Activated naive CD8-positive, alpha-beta T cell treated with anti-CD3 and anti-CD28 coated beads for 36 hours (primary cell): ENCODE results near the gene MACF1. TPM values are rescaled to one million over a fixed set of nuclear protein-coding genes. Genes with fewer than 3 reads are reported as not detected.
"Not testable (repeated sequence)": the region's sequence is repeated elsewhere in the genome, so short reads cannot be mapped to it uniquely, and the experiment has no call there.

Source experiments
- DNase-seq: peaks from one replicate; pipeline ENCODE4 v3.0.0; 2021
- H3K27ac Mint-ChIP-seq: one replicate; pipeline ENCODE4 v1.8.0; 2022; ENCODE audit warnings: mild to moderate bottlenecking, moderate library complexity, mixed read lengths
- H3K27me3 Mint-ChIP-seq: one replicate; pipeline ENCODE4 v1.8.0; 2022; ENCODE audit warnings: mild to moderate bottlenecking, mixed read lengths
- H3K36me3 Mint-ChIP-seq: one replicate; pipeline ENCODE4 v1.8.0; 2021; ENCODE audit warnings: mild to moderate bottlenecking, mixed read lengths
- H3K4me1 Mint-ChIP-seq: one replicate; pipeline ENCODE4 v1.8.0; 2021; ENCODE audit warnings: mixed read lengths
- H3K4me3 Mint-ChIP-seq: one replicate; pipeline ENCODE4 v1.8.0; 2022; ENCODE audit warnings: mild to moderate bottlenecking, moderate library complexity, mixed read lengths
- H3K9me3 Mint-ChIP-seq: one replicate; pipeline ENCODE4 v1.8.0; 2022; ENCODE audit warnings: mixed read lengths
- total RNA-seq, 2 experiments: library from RNA; stranded (reverse); gene quantifications; one replicate each; pipeline ENCODE4 v1.2.3, GENCODE V29; 2021

The MACF1 gene
- total RNA-seq, 2 experiments from 2014 or later = 114 to 130 TPM

GRCh38 chr1:39527190-39527579 is 322.7 kb downstream of the MACF1 start:
- H3K9me3 Mint-ChIP-seq, H3K27me3 Mint-ChIP-seq, H3K36me3 Mint-ChIP-seq, H3K4me1 Mint-ChIP-seq, DNase-seq, H3K27ac Mint-ChIP-seq, H3K4me3 Mint-ChIP-seq: not testable (repeated sequence)

GRCh38 chr1:39528082-39528481 is 323.6 kb downstream of the MACF1 start:
- no peak overlapping the region for H3K4me3 Mint-ChIP-seq
- no peak for DNase-seq
- H3K27ac Mint-ChIP-seq = no peak overlapping the region
- H3K4me1 Mint-ChIP-seq = peaks cover 8% of the 10 kb centered on the region
- no peaks in the 10 kb centered on the region for H3K27me3 Mint-ChIP-seq
- H3K36me3 Mint-ChIP-seq = peaks cover 6% of the 10 kb centered on the region
- no peaks in the 10 kb centered on the region for H3K9me3 Mint-ChIP-seq

GRCh38 chr1:39529901-39530535 is 325.5 kb downstream of the MACF1 start:
- Mint-ChIP-seq H3K9me3 (no peaks in the 10 kb centered on the region), H3K4me3 (no peak overlapping the region), H3K27me3 (no peaks in the 10 kb centered on the region), H3K4me1 (peaks cover 8% of the 10 kb centered on the region), H3K27ac (no peak overlapping the region), H3K36me3 (peaks cover 8% of the 10 kb centered on the region)
- no peak for DNase-seq

- Mint-ChIP-seq H3K27me3 (no peaks in the 10 kb centered on the region), H3K9me3 (no peaks in the 10 kb centered on the region), H3K4me3 (no peak overlapping the region), H3K36me3 (peaks cover 14% of the 10 kb centered on the region), H3K27ac (no peak overlapping the region), H3K4me1 (no peaks in the 10 kb centered on the region)
- DNase-seq = no peak
These were observed 327.0 kb downstream of the MACF1 start for GRCh38 chr1:39531526-39531925.

- H3K27me3 Mint-ChIP-seq = no peaks in the 10 kb centered on the region
- H3K9me3 Mint-ChIP-seq = no peaks in the 10 kb centered on the region
- H3K36me3 Mint-ChIP-seq = peaks cover 16% of the 10 kb centered on the region
- H3K4me1 Mint-ChIP-seq = no peaks in the 10 kb centered on the region
- no peak overlapping the region for H3K27ac Mint-ChIP-seq
- H3K4me3 Mint-ChIP-seq = no peak overlapping the region
- DNase-seq = no peak
These were observed 328.9 kb downstream of the MACF1 start for GRCh38 chr1:39533442-39533841.

Other genes with a start within 250 kb of the MACF1 start
- 10 to 100 TPM; 68.2 to 70.7 TPM for gene AKIRIN1, start 213.4 kb upstream of the MACF1 start, total RNA-seq
- gene NDUFS5, start 178.3 kb upstream of the MACF1 start, total RNA-seq = 100 to 1,000 TPM; 191 to 201 TPM